GM19395 (cell line): ENCODE measurements around the gene TIAM1.

Source experiments
- ATAC-seq: cut with Tn5 transposase; IDR thresholded peaks from one replicate; pipeline ENCODE4 v1.9.1; 2021; ENCODE audit warnings: mild to moderate bottlenecking, moderate library complexity; ENCODE audit not compliant: unreplicated experiment

TIAM1 gene

GRCh38 chr21:31356440-31356839 is 12.4 kb upstream of the TIAM1 start:
- ATAC-seq, result no peak

GRCh38 chr21:31354604-31355443 is 10.8 kb upstream of the TIAM1 start:
- no peak for ATAC-seq

- no peak for ATAC-seq
Observed at GRCh38 chr21:31354122-31354521, 10.1 kb upstream of the TIAM1 start.

GRCh38 chr21:31352836-31353235 is 8.8 kb upstream of the TIAM1 start:
- no peak for ATAC-seq

GRCh38 chr21:31351960-31352359 is 7.9 kb upstream of the TIAM1 start:
- ATAC-seq, result no peak

GRCh38 chr21:31351438-31351837 is 7.4 kb upstream of the TIAM1 start:
- ATAC-seq, result no peak

- no peak for ATAC-seq
Observed at GRCh38 chr21:31349208-31349607, 5.1 kb upstream of the TIAM1 start.

- ATAC-seq, result no peak
Observed at GRCh38 chr21:31348188-31348587, 4.1 kb upstream of the TIAM1 start.

- ATAC-seq, result no peak
Observed at GRCh38 chr21:31347435-31348032, 3.5 kb upstream of the TIAM1 start.

GRCh38 chr21:31346256-31346821 is 2.3 kb upstream of the TIAM1 start:
- no peak for ATAC-seq

- no peak for ATAC-seq
Observed at GRCh38 chr21:31345136-31345535, 1.1 kb upstream of the TIAM1 start.

- ATAC-seq, result no peak
Observed at GRCh38 chr21:31343030-31343510, 991 bp downstream of the TIAM1 start.

- no peak for ATAC-seq
Observed at GRCh38 chr21:31342348-31342747, 1.7 kb downstream of the TIAM1 start.

GRCh38 chr21:31340942-31341487 is 3.0 kb downstream of the TIAM1 start:
- ATAC-seq, result no peak

- ATAC-seq, result no peak
Observed at GRCh38 chr21:31340514-31340913, 3.5 kb downstream of the TIAM1 start.

GRCh38 chr21:31339721-31340120 is 4.3 kb downstream of the TIAM1 start:
- no peak for ATAC-seq

- no peak for ATAC-seq
Observed at GRCh38 chr21:31338908-31339368, 5.1 kb downstream of the TIAM1 start.

GRCh38 chr21:31337996-31338907 is 5.8 kb downstream of the TIAM1 start:
- ATAC-seq, result no peak

- no peak for ATAC-seq
Observed at GRCh38 chr21:31337086-31337485, 7.0 kb downstream of the TIAM1 start.

- no peak for ATAC-seq
Observed at GRCh38 chr21:31336739-31337040, 7.4 kb downstream of the TIAM1 start.
